Measurements from ENCODE around the gene SUSD3.

The SUSD3 gene

GRCh38 chr9:93127395-93127911, 69.0 kb downstream of the SUSD3 start:
- DNase-seq: no peak

GRCh38 chr9:93128011-93128714, 69.7 kb downstream of the SUSD3 start:
- DNase-seq: no peak

GRCh38 chr9:93128715-93129224, 70.3 kb downstream of the SUSD3 start:
- no peak for DNase-seq

GRCh38 chr9:93129286-93129685, 70.8 kb downstream of the SUSD3 start:
- DNase-seq: no peak

GRCh38 chr9:93129691-93130500, 71.4 kb downstream of the SUSD3 start:
- no peak for DNase-seq

GRCh38 chr9:93130861-93131481, 72.5 kb downstream of the SUSD3 start:
- DNase-seq: no peak

- no peak for DNase-seq
Observed at GRCh38 chr9:93131599-93132286, 73.2 kb downstream of the SUSD3 start.

GRCh38 chr9:93132287-93132927, 73.9 kb downstream of the SUSD3 start:
- peak; percentile 83 for DNase-seq

GRCh38 chr9:93132946-93133680, 74.6 kb downstream of the SUSD3 start:
- peak; percentile 20 for DNase-seq

GRCh38 chr9:93133681-93134014, 75.1 kb downstream of the SUSD3 start:
- peak; percentile 91 for DNase-seq

- DNase-seq: peak; percentile 74
Observed at GRCh38 chr9:93134015-93134739, 75.7 kb downstream of the SUSD3 start, which contains the start of gene NINJ1. TSS of gene NINJ1 (minus strand) at chr9:93134251. CDS start at chr9:93134217, 34 bp downstream.

Data from NCI-H226 (cell line).